Measurements from ENCODE around the gene EFHD2.

DNA sequence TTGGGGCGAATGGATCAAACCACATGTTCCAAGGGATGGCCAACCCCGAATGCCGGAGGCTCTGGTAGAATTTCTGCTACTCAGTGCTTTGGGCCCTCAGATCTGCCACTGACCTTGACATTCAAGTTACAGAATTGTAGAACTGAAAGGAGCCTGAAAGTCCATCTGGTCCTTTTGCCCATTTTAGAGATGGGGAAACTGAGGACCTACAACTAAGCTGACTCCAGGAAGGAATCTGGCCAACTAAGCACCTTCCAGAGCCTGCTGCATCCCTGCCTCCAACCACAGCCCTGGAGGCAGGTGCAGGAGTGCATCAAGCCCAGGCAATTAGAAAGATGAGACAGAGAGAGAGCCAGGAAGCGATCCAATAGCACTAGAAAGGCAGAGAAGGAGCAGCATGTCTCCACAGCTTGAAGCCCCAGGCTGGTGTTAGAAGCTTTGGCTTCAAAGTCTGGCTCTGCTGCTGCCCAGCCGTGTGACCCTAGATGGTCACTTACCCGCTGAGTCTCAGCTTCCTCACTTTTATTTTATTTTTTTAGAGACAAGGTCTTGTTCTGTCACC is 27.3 kb downstream of the EFHD2 start:
- TF ChIP-seq, protein P1, sequence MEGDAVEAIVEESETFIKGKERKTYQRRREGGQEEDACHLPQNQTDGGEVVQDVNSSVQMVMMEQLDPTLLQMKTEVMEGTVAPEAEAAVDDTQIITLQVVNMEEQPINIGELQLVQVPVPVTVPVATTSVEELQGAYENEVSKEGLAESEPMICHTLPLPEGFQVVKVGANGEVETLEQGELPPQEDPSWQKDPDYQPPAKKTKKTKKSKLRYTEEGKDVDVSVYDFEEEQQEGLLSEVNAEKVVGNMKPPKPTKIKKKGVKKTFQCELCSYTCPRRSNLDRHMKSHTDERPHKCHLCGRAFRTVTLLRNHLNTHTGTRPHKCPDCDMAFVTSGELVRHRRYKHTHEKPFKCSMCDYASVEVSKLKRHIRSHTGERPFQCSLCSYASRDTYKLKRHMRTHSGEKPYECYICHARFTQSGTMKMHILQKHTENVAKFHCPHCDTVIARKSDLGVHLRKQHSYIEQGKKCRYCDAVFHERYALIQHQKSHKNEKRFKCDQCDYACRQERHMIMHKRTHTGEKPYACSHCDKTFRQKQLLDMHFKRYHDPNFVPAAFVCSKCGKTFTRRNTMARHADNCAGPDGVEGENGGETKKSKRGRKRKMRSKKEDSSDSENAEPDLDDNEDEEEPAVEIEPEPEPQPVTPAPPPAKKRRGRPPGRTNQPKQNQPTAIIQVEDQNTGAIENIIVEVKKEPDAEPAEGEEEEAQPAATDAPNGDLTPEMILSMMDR (IDR thresholded peaks at IDR 0.05; ENCODE audit: low read depth, low read length), result no peak
- TF ChIP-seq, protein P2, sequence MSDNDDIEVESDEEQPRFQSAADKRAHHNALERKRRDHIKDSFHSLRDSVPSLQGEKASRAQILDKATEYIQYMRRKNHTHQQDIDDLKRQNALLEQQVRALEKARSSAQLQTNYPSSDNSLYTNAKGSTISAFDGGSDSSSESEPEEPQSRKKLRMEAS (IDR thresholded peaks at IDR 0.05; ENCODE audit: low read depth, low read length), result no peak
- no peak for TF ChIP-seq POLR2A (IDR thresholded peaks at IDR 0.05; ENCODE audit: extremely low read depth, insufficient read length)
